HPDE6-E6E7 (cell line): ENCODE measurements around the gene ENTR1.
"Not testable (repeated sequence)": the region's sequence is repeated elsewhere in the genome, so short reads cannot be mapped to it uniquely, and the experiment has no call there.

ENCODE experiments used
- DNase-seq: peaks from one replicate; pipeline ENCODE4 v3.0.0; 2011; ENCODE audit warnings: missing footprints; ENCODE audit errors: extremely low spot score

The ENTR1 gene

GRCh38 chr9:136419092-136419420 is 8.6 kb upstream of the ENTR1 start:
- DNase-seq, result no peak

DNA sequence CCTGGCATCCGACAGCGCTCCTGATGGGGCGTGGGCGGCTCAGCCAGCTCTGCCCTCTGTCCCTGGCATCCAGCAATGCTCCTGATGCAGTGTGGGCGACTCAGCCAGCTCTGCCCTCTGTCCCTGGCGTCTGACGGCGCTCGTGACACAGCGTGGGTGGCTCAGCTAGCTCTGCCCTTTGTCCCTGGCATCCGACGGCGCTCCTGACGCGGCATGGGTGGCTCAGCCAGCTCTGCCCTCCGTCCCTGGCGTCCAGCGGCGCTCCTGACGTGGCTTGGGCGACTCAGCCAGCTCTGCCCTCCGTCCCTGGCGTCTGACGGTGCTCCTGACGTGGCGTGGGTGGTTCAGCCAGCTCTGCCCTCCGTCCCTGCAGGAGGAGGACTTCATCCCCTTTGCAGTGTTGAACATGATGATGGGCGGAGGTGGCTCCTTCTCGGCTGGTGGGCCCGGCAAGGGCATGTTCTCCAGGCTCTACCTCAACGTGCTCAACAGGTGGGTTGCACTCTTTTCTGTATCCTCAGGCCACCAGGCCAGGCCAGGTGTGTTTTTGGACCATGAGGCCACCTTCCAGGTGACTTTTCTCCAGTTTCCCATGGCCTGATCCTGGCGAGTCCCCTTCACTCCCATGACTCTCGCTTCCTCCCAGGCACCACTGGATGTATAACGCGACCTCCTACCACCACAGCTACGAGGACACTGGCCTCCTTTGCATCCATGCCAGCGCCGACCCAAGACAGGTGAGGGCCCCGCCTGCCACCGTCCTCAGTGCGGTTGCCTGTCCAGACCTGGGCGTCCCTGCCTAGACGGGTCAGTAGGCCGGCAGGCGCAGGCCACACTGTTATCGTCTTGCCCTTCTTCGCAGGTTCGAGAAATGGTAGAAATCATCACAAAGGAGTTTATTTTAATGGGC is 8.0 kb upstream of the ENTR1 start:
- DNase-seq, result no peak

- no peak for DNase-seq
Observed at GRCh38 chr9:136416914-136417313, 6.5 kb upstream of the ENTR1 start.

GRCh38 chr9:136416427-136416826 is 6.0 kb upstream of the ENTR1 start:
- no peak for DNase-seq

- DNase-seq, result no peak
Observed at GRCh38 chr9:136412962-136413361, 2.5 kb upstream of the ENTR1 start.

DNA sequence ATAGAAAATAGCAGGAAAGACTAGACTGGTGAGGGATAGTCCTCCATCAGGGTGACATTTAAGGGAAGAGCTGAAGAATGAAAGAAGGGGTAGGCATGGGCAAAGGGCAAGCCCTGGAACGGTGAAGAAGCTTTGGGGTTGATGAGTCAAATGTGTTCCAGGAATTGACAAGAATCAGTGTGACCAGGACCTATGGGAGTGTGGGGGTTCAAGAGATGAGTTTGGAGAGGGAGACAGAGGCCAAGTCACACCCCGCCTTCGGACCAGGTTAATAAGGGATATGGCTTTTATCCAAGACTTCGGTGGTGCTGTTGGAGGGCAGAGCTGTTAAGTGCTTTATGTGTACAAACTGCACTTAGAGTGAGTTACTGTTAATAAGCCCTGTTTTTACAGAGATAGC is 964 bp upstream of the ENTR1 start:
- DNase-seq, result no peak

GRCh38 chr9:136409557-136410455 is 608 bp downstream of the ENTR1 start:
- DNase-seq, result peak; percentile 59

DNA sequence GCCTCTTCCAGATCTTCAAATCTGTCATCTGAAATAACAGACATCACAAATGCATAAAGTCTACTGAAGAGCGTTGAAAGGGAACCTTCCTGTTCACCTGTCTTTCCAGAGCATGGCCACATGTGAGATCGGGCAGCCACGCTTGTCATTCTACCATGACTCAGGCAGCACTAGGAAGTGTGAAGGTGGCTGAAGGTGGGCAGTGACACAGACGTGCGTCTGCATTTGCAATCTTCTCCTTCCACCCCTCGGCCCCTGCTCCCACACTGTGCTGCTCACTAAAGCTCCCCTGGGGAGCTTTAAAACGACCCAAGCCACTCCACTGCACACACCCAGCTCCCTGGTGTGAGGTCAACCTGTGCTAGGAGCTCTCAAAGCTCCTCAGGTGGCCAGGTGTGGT is 2.5 kb downstream of the ENTR1 start:
- no peak for DNase-seq

GRCh38 chr9:136407061-136407460 is 3.4 kb downstream of the ENTR1 start:
- not testable (repeated sequence) for DNase-seq

GRCh38 chr9:136405904-136406303 is 4.5 kb downstream of the ENTR1 start:
- DNase-seq, result not testable (repeated sequence)

DNA sequence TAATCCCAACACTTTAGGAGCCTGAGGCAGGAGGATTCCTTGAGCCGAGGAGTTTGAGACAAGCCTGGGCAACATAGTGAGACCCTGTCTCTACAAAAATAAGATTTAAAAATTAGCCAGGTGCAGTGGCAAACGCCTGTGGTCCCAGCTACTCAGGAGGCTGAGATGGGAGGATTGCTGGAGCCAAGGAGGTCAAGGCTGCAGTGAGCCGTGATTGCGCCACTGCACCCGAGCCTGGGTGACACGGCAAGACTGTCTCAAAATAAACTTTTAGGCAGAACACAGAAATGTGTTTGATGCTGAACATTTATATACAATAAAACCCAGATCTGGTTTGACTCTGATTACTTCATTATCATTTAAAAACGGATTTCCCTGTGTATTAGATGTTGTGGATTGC is 4.9 kb downstream of the ENTR1 start:
- DNase-seq, result no peak

DNA sequence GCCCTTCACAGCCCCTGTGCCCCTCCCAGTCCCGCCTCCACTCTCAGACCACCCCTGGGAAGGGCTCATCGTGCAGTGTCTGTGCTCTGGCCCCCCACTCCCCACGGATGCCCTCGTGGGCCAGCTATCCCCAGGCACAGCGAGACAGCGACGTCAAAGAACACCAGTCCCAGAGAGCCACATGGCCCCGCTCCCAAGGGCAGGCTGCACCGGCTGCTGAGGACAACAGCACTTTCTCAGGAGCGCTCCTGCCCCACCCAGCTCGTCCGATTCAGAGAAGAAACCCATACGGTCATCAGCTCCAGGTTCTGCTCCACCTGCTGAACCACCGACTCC is 5.6 kb downstream of the ENTR1 start:
- no peak for DNase-seq

DNA sequence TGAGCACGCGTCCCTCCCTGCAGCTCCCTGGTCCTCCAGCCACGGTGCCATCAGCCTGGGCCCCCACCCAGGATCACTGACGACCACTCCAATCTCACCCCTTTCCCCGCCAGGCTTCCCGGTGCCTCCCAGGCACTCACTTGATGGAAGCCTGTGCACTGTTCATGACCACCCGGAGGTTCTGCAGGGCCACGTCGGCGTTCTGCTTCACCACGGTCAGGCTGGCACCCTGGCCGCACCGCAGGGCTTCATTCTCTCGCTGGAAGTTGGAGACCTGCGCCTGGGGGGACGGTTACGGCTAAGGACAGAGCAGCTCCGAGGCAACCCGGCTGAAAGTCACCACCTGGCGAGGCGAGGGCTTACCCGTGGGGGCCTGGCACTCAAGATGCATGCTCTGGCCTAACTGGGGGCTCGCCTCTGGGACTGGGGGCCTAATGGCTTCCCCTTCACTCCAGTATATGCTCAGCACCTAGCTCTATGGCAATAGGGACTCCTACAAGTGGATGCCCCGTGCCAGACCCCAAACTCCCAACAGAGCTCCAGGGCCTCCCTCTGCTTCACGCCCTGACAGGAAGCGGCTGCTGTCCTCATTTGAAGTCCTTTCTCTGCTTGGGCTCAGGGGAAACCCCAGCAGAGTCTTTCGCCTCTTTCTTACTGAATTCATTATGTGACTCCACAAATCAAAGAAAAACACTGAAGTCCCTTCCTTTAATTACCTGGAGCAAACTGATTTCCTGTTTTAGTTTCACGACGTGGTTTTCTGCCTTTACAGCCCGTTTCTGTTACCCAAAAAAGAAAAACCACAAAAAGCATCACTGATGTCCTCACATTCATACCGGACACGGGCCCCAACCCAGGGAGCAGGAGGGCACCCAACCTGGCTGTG is 6.3 kb downstream of the ENTR1 start:
- DNase-seq, result no peak

DNA sequence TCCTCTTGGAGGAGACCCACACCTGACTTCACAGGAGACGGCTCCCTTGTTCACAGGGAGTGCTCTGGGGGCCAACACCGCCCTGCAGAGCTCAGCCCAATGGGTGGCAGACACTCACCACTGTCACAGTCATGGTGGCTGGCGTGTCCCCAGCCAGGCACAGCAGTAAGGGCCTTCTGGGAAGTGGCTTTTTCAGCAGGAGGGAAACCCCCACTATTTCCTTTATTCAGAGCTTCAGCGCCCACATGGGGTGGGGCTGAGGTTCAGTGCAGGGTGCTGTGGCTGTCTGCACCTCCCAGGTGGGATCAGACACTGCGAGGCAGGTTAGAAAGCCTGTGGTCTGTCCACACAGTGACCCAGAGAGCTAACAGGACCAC is 6.9 kb downstream of the ENTR1 start:
- no peak for DNase-seq

GRCh38 chr9:136402067-136402466 is 8.3 kb downstream of the ENTR1 start:
- DNase-seq, result no peak

- peak; percentile 13 for DNase-seq
Observed at GRCh38 chr9:136401173-136401922, 9.1 kb downstream of the ENTR1 start.

DNA sequence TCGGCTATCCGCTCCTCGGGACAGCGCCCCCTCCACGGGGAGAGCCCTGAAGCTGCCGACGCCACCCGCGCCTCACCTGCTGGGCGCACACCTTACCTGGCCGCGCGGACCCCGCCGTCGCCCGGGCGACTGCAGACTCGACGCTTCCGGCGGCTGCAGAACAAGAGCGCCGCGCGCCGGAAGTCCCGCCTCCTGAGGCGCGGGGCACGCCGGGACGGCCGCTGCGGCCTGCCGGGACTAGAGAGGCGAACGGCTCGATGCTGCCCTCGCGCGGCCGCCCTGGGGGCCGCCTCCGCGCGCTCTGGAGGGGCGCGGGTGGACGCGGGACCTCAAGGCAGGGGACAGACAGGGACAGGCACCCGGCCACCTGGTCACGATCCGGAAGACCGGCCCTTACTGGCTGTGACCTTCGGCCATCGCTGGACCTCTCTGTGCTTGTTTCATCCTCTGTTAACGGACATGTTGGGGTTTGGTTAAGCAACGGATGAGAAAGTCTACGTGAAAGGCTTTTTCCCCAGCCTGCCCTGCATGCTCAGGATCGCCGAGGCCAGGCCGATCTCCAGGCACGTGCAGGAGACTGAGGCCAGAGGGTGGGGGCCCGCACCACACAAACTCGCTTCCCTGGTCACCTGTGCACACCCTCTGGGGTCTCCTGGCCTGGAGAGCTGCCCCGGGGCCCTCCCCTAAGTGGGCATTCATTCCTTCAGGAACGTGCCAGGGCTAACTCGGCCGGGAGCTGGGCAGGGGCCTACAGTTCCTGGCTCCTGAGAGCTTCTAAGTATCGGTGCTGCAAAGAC is 10.2 kb downstream of the ENTR1 start, which contains the start of gene SNAPC4:
Gene SNAPC4, minus strand, starts transcription at position 133 of the 797 bp plus-strand sequence. CDS start 1,742 bp downstream, outside the sequence.
- DNase-seq, result peak; percentile 89

DNA sequence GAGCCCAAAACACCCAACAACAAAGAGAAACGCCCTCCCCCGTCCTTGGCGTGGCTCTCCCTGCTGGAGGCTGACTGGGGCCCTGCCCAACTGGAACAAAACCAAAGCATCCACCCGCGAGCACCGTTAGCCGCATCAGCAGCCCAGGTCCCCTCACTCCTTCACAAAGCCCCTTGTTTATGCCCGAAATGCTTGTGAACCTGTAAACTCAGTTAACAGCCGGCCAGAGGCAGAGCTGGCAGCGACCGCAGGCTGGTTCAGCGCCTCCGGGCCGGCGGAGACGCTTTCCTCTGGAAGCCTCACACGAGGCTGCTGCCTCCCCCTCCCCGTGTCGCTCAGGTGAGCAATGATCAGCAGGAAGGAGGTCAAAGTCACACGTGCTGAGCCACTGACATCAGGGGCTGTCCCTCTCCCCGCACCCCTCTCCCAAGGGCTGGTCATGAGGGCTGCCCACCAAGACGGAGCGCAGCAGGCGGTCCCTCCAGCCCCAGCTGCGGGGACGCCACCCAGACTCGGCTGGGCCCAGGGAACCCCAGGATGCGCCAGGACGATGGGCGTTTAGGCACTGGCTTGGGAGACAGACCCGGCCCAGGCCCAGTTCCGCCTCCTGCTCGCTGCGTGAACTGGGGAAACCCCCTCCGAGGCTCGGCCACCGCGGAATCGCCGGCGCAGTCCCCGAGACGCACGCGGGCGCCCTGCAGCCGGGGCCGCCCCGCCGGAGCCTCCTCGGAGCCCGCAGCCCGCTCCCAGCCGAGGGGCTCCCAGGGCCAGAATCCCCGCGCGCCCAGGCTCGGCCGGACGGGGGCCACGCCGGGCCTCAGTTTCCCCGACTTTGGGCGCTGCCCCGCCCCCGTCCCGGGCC is 11.0 kb downstream of the ENTR1 start:
- peak; percentile 29 for DNase-seq

GRCh38 chr9:136398286-136398685 is 12.1 kb downstream of the ENTR1 start:
- DNase-seq, result no peak
